NT2/D1 (cell line): ENCODE results near the gene CYP27C1.
"Not testable (repeated sequence)": the region's sequence is repeated elsewhere in the genome, so short reads cannot be mapped to it uniquely, and the experiment has no call there.

Source experiments
- SUZ12 ChIP-seq: IDR thresholded peaks from 2 replicates; pipeline ENCODE4 v1.6.1; 2011; ENCODE audit not compliant: insufficient read length, insufficient read depth; ENCODE audit errors: extremely low read depth
- YY1 ChIP-seq: IDR thresholded peaks from 2 replicates; pipeline ENCODE4 v1.6.1; 2011; ENCODE audit not compliant: insufficient read length, insufficient read depth

GRCh38 chr2:127163090-127163406 is 57.1 kb downstream of the CYP27C1 start:
- not testable (repeated sequence) for TF ChIP-seq YY1, SUZ12
